AG04450 (cell line): Measurements from ENCODE around the gene PDZD2. TPM values are rescaled to one million over a fixed set of nuclear protein-coding genes. Genes with fewer than 3 reads are reported as not detected.
A peak's percentile ranks its signal among the peaks of the same experiment; 100 is the strongest.

ENCODE experiments used
- CTCF ChIA-PET: fragments of 300-600, 350-600 bp; formaldehyde crosslinking; extraction: SDS; loops from one replicate; lab custom pipeline; 2022; ENCODE audit warnings: antibody characterized with exemption, inconsistent platforms; lab: Charles Lee
- POLR2A ChIA-PET: fragments of 350-600 bp; formaldehyde crosslinking; extraction: SDS; loops from one replicate; lab custom pipeline; 2021; ENCODE audit warnings: antibody characterized with exemption, inconsistent platforms; lab: Yijun Ruan, JAX
- DNase-seq: peaks from one replicate; pipeline ENCODE4 v3.0.0-alpha.2; 2011; ENCODE audit warnings: low read depth, low spot score
- H3K27ac ChIP-seq: one replicate; pipeline ENCODE4 v1.5.1; 2012; ENCODE audit warnings: low read depth, low read length, control low read depth
- H3K27me3 ChIP-seq: one replicate; pipeline ENCODE4 v1.6.0; 2012; ENCODE audit warnings: low read length; ENCODE audit not compliant: control insufficient read depth, insufficient read depth
- H3K4me3 ChIP-seq: 2 replicates; pipeline ENCODE4 v1.5.1; 2011; ENCODE audit warnings: mild to moderate bottlenecking, low read depth, low read length, control low read depth
- H3K9me3 ChIP-seq: 2 replicates; pipeline ENCODE4 v1.5.1; 2012; ENCODE audit warnings: low read length; ENCODE audit not compliant: control insufficient read depth, insufficient read depth
- polyA plus RNA-seq: library from polyadenylated mRNA; depleted of rRNA; stranded (reverse); fragments of >200 nt; gene quantifications from 2 replicates; pipeline ENCODE4 v1.2.3, GENCODE V29; 2011
- TF ChIP-seq, protein P1 (sequence below): IDR thresholded peaks from 2 replicates; pipeline ENCODE4 v1.5.1; 2011; ENCODE audit warnings: low read depth, low read length, control low read depth, inconsistent platforms

The PDZD2 gene
- polyA plus RNA-seq, 1 experiment, result 0.40 TPM

DNA sequence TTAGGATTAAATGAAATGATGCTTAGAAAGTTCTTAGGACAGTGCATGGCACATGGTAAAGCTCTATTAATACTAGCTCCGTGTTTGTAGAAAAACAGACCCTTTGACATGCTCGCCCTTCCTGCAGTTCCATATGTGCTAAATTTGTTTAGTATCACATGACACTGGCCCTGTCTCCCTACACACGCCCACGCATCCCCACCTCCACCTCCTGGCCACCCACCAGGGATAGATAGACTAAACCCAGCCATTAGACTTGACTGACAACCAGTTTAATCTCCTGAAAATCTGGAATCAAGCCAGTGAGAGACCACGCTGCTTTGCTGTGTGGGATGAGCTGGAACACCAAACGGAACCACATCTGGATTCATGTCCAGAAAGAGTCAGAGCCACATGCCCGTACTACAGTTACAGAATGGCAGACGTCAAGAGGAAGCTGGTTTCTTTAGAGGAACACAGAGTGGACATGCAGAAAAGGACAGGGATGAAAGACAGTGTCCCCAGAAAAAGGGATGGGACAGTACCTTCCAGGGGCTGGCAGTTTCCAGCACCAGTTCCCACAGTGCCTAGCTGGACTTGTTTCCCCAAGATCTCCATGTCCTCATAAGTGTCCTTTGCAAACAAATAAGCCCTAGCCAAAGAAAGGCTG, 186.1 kb downstream of the PDZD2 start:
- no peak for DNase-seq
- ChIA-PET POLR2A (interaction anchor here (1.0 kb wide), 1 partner anchor 241 kb away, joined by 3 read pairs; no protein-coding TSS in a partner anchor), CTCF (interaction anchor here (0.5 to 5.4 kb wide), 15 partner anchors 11 to 280 kb away, joined by 3 to 93 read pairs (median 4); no protein-coding TSS in a partner anchor)
- TF ChIP-seq, protein P1, sequence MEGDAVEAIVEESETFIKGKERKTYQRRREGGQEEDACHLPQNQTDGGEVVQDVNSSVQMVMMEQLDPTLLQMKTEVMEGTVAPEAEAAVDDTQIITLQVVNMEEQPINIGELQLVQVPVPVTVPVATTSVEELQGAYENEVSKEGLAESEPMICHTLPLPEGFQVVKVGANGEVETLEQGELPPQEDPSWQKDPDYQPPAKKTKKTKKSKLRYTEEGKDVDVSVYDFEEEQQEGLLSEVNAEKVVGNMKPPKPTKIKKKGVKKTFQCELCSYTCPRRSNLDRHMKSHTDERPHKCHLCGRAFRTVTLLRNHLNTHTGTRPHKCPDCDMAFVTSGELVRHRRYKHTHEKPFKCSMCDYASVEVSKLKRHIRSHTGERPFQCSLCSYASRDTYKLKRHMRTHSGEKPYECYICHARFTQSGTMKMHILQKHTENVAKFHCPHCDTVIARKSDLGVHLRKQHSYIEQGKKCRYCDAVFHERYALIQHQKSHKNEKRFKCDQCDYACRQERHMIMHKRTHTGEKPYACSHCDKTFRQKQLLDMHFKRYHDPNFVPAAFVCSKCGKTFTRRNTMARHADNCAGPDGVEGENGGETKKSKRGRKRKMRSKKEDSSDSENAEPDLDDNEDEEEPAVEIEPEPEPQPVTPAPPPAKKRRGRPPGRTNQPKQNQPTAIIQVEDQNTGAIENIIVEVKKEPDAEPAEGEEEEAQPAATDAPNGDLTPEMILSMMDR, result no peak
- Histone ChIP-seq H3K4me3 (no peak overlapping the region), H3K27me3 (peaks cover 3% of the 10 kb centered on the region), H3K27ac (no peak overlapping the region), H3K9me3 (peaks cover 10% of the 10 kb centered on the region)

- Histone ChIP-seq H3K4me3 (no peak overlapping the region), H3K27ac (no peak overlapping the region), H3K27me3 (peaks cover 3% of the 10 kb centered on the region), H3K9me3 (peaks cover 10% of the 10 kb centered on the region)
- TF ChIP-seq, protein P1, result peak; percentile 69
- peak; percentile 10 for DNase-seq
- ChIA-PET POLR2A (interaction anchor here (1.0 kb wide), 1 partner anchor 241 kb away, joined by 3 read pairs; no protein-coding TSS in a partner anchor), CTCF (interaction anchor here (0.6 to 5.4 kb wide), 15 partner anchors 8 to 280 kb away, joined by 3 to 93 read pairs (median 3); no protein-coding TSS in a partner anchor)
Measured at GRCh38 chr5:31825518-31826068, 186.7 kb downstream of the PDZD2 start.

DNA sequence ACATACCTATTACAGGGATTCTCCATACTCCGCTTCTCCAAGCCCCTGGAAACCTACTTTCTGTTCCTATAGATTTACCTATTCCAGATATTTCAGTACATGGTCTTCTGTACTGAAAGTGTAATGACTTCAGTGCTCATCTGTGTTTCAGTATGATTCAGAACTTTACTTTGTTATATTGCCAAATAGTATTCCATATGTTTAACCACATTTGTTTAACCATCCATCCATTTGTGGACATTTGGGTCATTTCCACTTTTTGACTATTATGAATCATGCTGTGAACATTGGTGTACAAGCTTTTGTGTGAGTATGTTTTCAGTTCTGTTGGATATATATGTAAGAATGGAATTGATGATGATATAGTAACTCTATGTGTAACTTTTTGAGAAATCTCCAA, 188.9 kb downstream of the PDZD2 start:
- POLR2A ChIA-PET, result interaction anchor here (0.8 kb wide), 1 partner anchor 282 kb away, joined by 3 read pairs; no protein-coding TSS in a partner anchor
- CTCF ChIA-PET, result interaction anchor here (1.1 to 4.9 kb wide), 3 partner anchors 247 to 265 kb away, joined by 4 to 57 read pairs (median 18); no protein-coding TSS in a partner anchor
- Histone ChIP-seq H3K27me3 (peaks cover 3% of the 10 kb centered on the region), H3K4me3 (no peak overlapping the region), H3K9me3 (peaks cover 10% of the 10 kb centered on the region), H3K27ac (no peak overlapping the region)
- TF ChIP-seq, protein P1, result no peak
- peak; percentile 30 for DNase-seq

DNA sequence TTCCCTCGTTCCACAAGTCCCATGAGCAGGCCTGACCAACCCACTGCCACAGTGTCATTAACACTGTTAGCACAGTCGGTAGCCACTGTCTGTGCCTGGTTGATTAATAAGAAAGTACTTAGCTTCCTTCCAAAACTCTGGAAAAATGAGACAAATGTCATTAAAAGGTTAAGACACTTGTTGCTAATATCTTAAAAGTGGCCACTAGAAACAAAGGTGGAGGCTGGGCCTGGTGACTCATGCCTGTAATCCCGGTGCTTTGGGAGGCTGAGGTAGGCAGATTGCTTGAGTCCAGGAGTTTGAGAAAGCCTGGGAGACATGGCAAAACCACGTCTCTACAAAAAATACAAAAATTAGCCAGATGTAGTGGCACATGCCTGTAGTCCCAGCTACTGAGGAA, 194.0 kb downstream of the PDZD2 start:
- no peak for DNase-seq
- H3K27me3 ChIP-seq, result no peaks in the 10 kb centered on the region
- H3K27ac ChIP-seq, result no peak overlapping the region
- TF ChIP-seq, protein P1, result no peak
- H3K9me3 ChIP-seq, result peaks cover 10% of the 10 kb centered on the region
- CTCF ChIA-PET, result no interaction called here
- POLR2A ChIA-PET, result interaction anchor here (0.6 kb wide), 1 partner anchor 292 kb away, joined by 4 read pairs; no protein-coding TSS in a partner anchor
- no peak overlapping the region for H3K4me3 ChIP-seq

GRCh38 chr5:31833710-31834109, 194.8 kb downstream of the PDZD2 start:
- POLR2A ChIA-PET, result interaction anchor here (0.6 kb wide), 1 partner anchor 292 kb away, joined by 4 read pairs; no protein-coding TSS in a partner anchor
- Histone ChIP-seq H3K9me3 (peaks cover 5% of the 10 kb centered on the region; the same call in 1 of the 2 replicates), H3K27ac (no peak overlapping the region), H3K27me3 (no peaks in the 10 kb centered on the region), H3K4me3 (no peak overlapping the region)
- CTCF ChIA-PET, result interaction anchor here (0.6 kb wide), 1 partner anchor 105 kb away, joined by 3 read pairs; no protein-coding TSS in a partner anchor
- TF ChIP-seq, protein P1, result no peak
- no peak for DNase-seq
